Breast epithelium (tissue), 4 donors: ENCODE results near the gene ATP5F1B. TPM values are rescaled to one million over a fixed set of nuclear protein-coding genes. Genes with fewer than 3 reads are reported as not detected.

ENCODE experiments used
- DNase-seq, 2 donors: peaks; one replicate each; pipeline ENCODE4 v3.0.0-alpha.2; 2019; ENCODE audit warnings: low spot score in 2 of 2
- H3K27ac ChIP-seq, 2 donors: fragments of 200-600 bp; sonication (generic) in 1 of 2; one replicate each; pipeline ENCODE4 v1.5.1; 2016 to 2019; ENCODE audit warnings: mild to moderate bottlenecking in 1 of 2
- H3K27me3 ChIP-seq, 2 donors: fragments of 200-600 bp; sonication (generic) in 1 of 2; one replicate each; pipeline versions ENCODE4 v1.5.1 to v1.6.0; 2017 to 2019; ENCODE audit warnings: control low read depth in 1 of 2, mild to moderate bottlenecking in 1 of 2
- H3K36me3 ChIP-seq: fragments of 200-600 bp; one replicate; pipeline ENCODE4 v1.5.1; 2019
- H3K4me1 ChIP-seq, 2 donors: fragments of 200-600 bp; sonication (generic); one replicate each; pipeline ENCODE4 v1.5.1; 2016 to 2019; ENCODE audit warnings: control low read depth in 1 of 2
- H3K4me3 ChIP-seq, 3 donors: fragments of 200-600 bp; sonication (generic); 1 replicate in 2 of 3; 2 replicates in 1 of 3; pipeline ENCODE4 v1.5.1; 2016 to 2019; ENCODE audit warnings: mild to moderate bottlenecking in 3 of 3, moderate library complexity in 2 of 3
- H3K9me3 ChIP-seq, 2 donors: fragments of 200-600 bp; sonication (generic) in 1 of 2; one replicate each; pipeline ENCODE4 v1.5.1; 2016 to 2019; ENCODE audit warnings: control low read depth in 1 of 2
- CTCF ChIP-seq, 3 donors: fragments of 450-650 bp; IDR thresholded peaks; one replicate each; pipeline ENCODE4 v1.5.1; 2016 to 2017; ENCODE audit warnings: antibody characterized with exemption in 3 of 3, mild to moderate bottlenecking in 3 of 3, moderate library complexity in 3 of 3
- POLR2A ChIP-seq: fragments of 450-650 bp; IDR thresholded peaks from one replicate; pipeline ENCODE4 v1.6.1; 2016; ENCODE audit warnings: antibody characterized with exemption, mild to moderate bottlenecking, moderate library complexity
- POLR2AphosphoS5 ChIP-seq, 3 donors: sonication (generic); formaldehyde crosslinking; IDR thresholded peaks; one replicate each; pipeline ENCODE4 v1.6.1; 2017; ENCODE audit warnings: antibody characterized with exemption in 3 of 3
- intact Hi-C: fragments of 100-400 bp; cut with DNase I; formaldehyde crosslinking; loops from one replicate; pipeline ENCODE4 v1.15.1; 2023; ENCODE audit warnings: low total_unique reads
- total RNA-seq, 3 donors: library from RNA; depleted of rRNA; stranded (reverse); fragments of >200 nt; gene quantifications; one replicate each; pipeline ENCODE4 v1.1.0, GENCODE V29; 2016

The ATP5F1B gene
- total RNA-seq, 3 donors from 2014 or later, result 310 to 369 (median 328) TPM

GRCh38 chr12:56593909-56594621, 51.7 kb downstream of the ATP5F1B start:
- Histone ChIP-seq H3K9me3 (no peaks in the 10 kb centered on the region), H3K27ac (peak overlapping the region; percentile 41 to 82), H3K4me1 (no peaks in the 10 kb centered on the region), H3K27me3 (no peaks in the 10 kb centered on the region), H3K4me3 (no peak overlapping the region), H3K36me3 (peaks cover 10% of the 10 kb centered on the region)
- no peak for TF ChIP-seq POLR2A
- no peak for TF ChIP-seq POLR2AphosphoS5 (IDR thresholded peaks at IDR 0.05)
- peak; percentile 61 to 65 (median 61) for TF ChIP-seq CTCF (IDR thresholded peaks at IDR 0.05)
- intact Hi-C loops, result no loop called here
- no peak for DNase-seq

- TF ChIP-seq POLR2AphosphoS5 (IDR thresholded peaks at IDR 0.05) (no peak), CTCF (IDR thresholded peaks at IDR 0.05) (no peak), POLR2A (no peak)
- no peaks in the 10 kb centered on the region for H3K27me3 ChIP-seq
- H3K27ac ChIP-seq, result no peak overlapping the region
- H3K36me3 ChIP-seq, result peaks cover 7% of the 10 kb centered on the region
- no peak for DNase-seq
- H3K9me3 ChIP-seq, result no peaks in the 10 kb centered on the region
- H3K4me3 ChIP-seq, result no peak overlapping the region
- intact Hi-C loops, result no loop called here
- no peaks in the 10 kb centered on the region for H3K4me1 ChIP-seq
These were observed 53.8 kb downstream of the ATP5F1B start for GRCh38 chr12:56591961-56592360.

GRCh38 chr12:56591126-56591525, 54.7 kb downstream of the ATP5F1B start:
- no peaks in the 10 kb centered on the region for H3K9me3 ChIP-seq
- no peaks in the 10 kb centered on the region for H3K4me1 ChIP-seq
- H3K27ac ChIP-seq, result no peak overlapping the region
- DNase-seq, result no peak
- TF ChIP-seq POLR2A, result no peak
- no peak for TF ChIP-seq POLR2AphosphoS5 (IDR thresholded peaks at IDR 0.05)
- TF ChIP-seq CTCF (IDR thresholded peaks at IDR 0.05), result no peak
- intact Hi-C loops, result no loop called here
- no peak overlapping the region for H3K4me3 ChIP-seq
- no peaks in the 10 kb centered on the region for H3K27me3 ChIP-seq
- peaks cover 7% of the 10 kb centered on the region for H3K36me3 ChIP-seq

GRCh38 chr12:56590237-56590830, 55.5 kb downstream of the ATP5F1B start:
- TF ChIP-seq CTCF (IDR thresholded peaks at IDR 0.05) (no peak), POLR2A (no peak), POLR2AphosphoS5 (IDR thresholded peaks at IDR 0.05) (no peak)
- no peak for DNase-seq
- H3K4me1 ChIP-seq, result no peaks in the 10 kb centered on the region
- H3K27ac ChIP-seq, result no peak overlapping the region
- no peaks in the 10 kb centered on the region for H3K27me3 ChIP-seq
- H3K36me3 ChIP-seq, result peaks cover 7% of the 10 kb centered on the region
- H3K4me3 ChIP-seq, result no peak overlapping the region
- H3K9me3 ChIP-seq, result no peaks in the 10 kb centered on the region
- intact Hi-C loops, result no loop called here

- Histone ChIP-seq H3K27ac (no peak overlapping the region), H3K27me3 (no peaks in the 10 kb centered on the region), H3K4me1 (no peaks in the 10 kb centered on the region), H3K9me3 (no peaks in the 10 kb centered on the region), H3K36me3 (peaks cover 7% of the 10 kb centered on the region), H3K4me3 (no peak overlapping the region)
- intact Hi-C loops, result no loop called here
- no peak for DNase-seq
- TF ChIP-seq POLR2A (no peak), CTCF (IDR thresholded peaks at IDR 0.05) (no peak), POLR2AphosphoS5 (IDR thresholded peaks at IDR 0.05) (no peak)
These were observed 56.0 kb downstream of the ATP5F1B start for GRCh38 chr12:56589783-56590182.
